HEK293 (cell line): ENCODE data around the gene CCNA2.

Source experiments
- CTCF ChIA-PET: fragments of 350-600 bp; formaldehyde crosslinking; extraction: SDS; loops from one replicate; lab custom pipeline; 2021; ENCODE audit warnings: antibody characterized with exemption; lab: Yijun Ruan, JAX
- POLR2A ChIA-PET: fragments of 300-600 bp; formaldehyde crosslinking; extraction: SDS; loops from one replicate; lab custom pipeline; 2020; ENCODE audit warnings: antibody characterized with exemption, inconsistent platforms; lab: Yijun Ruan, JAX
- H3K27ac ChIP-seq: fragments of 200-500 bp; sonication (Bioruptor generic); 2 replicates; pipeline ENCODE4 v1.5.1; 2014; ENCODE audit warnings: low read depth, low read length, control low read depth, inconsistent platforms; ENCODE audit errors: extremely low read depth
- H3K36me3 ChIP-seq, 2 experiments: fragments of 200-500 bp in 1 of 2; sonication (Bioruptor generic) in 1 of 2; 1 replicate in 1 of 2; 2 replicates in 1 of 2; pipeline ENCODE4 v1.5.1; 2014 to 2017; ENCODE audit warnings: inconsistent platforms in 2 of 2, low read length in 2 of 2; ENCODE audit not compliant: control insufficient read depth in 2 of 2, insufficient read depth in 1 of 2
- H3K4me1 ChIP-seq: fragments of 200-500 bp; sonication (Bioruptor generic); 2 replicates; pipeline ENCODE4 v1.5.1; 2014; ENCODE audit warnings: mild to moderate bottlenecking, low read length, inconsistent platforms; ENCODE audit not compliant: control insufficient read depth, insufficient read depth
- H3K4me3 ChIP-seq: 2 replicates; pipeline ENCODE4 v1.5.1; 2011; ENCODE audit warnings: low read depth, mild to moderate bottlenecking, control low read depth, low read length, moderate library complexity
- H3K9me3 ChIP-seq: fragments of 200-500 bp; sonication (Bioruptor generic); 2 replicates; pipeline ENCODE4 v1.5.1; 2014; ENCODE audit warnings: low read depth, low read length, inconsistent platforms; ENCODE audit not compliant: control insufficient read depth, insufficient read depth
- HOXA7 ChIP-seq: sonication (generic); formaldehyde crosslinking; IDR thresholded peaks from 2 replicates; pipeline ENCODE4 v1.8.1; 2022; ENCODE audit warnings: missing genetic modification reagents, borderline replicate concordance
- HOXD13 ChIP-seq: sonication (generic); formaldehyde crosslinking; IDR thresholded peaks from 2 replicates; pipeline ENCODE4 v1.8.0; 2022; ENCODE audit warnings: missing genetic modification reagents, borderline replicate concordance
- SCRT1 ChIP-seq: fragments of 450-650 bp; formaldehyde crosslinking; IDR thresholded peaks from 2 replicates; pipeline ENCODE4 v1.5.1; 2016; ENCODE audit warnings: missing biosample characterization, missing genetic modification characterization, borderline replicate concordance
- SP2 ChIP-seq: fragments of 450-650 bp; formaldehyde crosslinking; IDR thresholded peaks from 2 replicates; pipeline ENCODE4 v1.5.1; 2016; ENCODE audit warnings: missing biosample characterization, missing genetic modification characterization
- SP3 ChIP-seq: fragments of 450-650 bp; formaldehyde crosslinking; IDR thresholded peaks from 2 replicates; pipeline ENCODE4 v1.5.1; 2016; ENCODE audit warnings: missing biosample characterization, missing genetic modification characterization
- TRIM28 ChIP-seq: IDR thresholded peaks from 2 replicates; pipeline ENCODE4 v1.6.1; 2011; ENCODE audit warnings: low read length, control low read depth, borderline replicate concordance
- ZEB2 ChIP-seq: fragments of 450-650 bp; formaldehyde crosslinking; IDR thresholded peaks from 2 replicates; pipeline ENCODE4 v1.5.1; 2016; ENCODE audit warnings: missing biosample characterization, missing genetic modification characterization
- ZNF133 ChIP-seq: fragments of 450-650 bp; formaldehyde crosslinking; IDR thresholded peaks from 2 replicates; pipeline ENCODE4 v1.5.1; 2016; ENCODE audit warnings: missing biosample characterization, missing genetic modification characterization
- ZNF202 ChIP-seq: fragments of 450-650 bp; formaldehyde crosslinking; IDR thresholded peaks from 2 replicates; pipeline ENCODE4 v1.5.1; 2016; ENCODE audit warnings: missing biosample characterization, missing genetic modification characterization, borderline replicate concordance
- ZNF239 ChIP-seq: fragments of 450-650 bp; formaldehyde crosslinking; IDR thresholded peaks from 2 replicates; pipeline ENCODE4 v1.5.1; 2016; ENCODE audit warnings: missing biosample characterization, missing genetic modification characterization
- ZNF335 ChIP-seq: fragments of 450-650 bp; formaldehyde crosslinking; conservative IDR thresholded peaks from 2 replicates; pipeline ENCODE4 v1.5.1; 2016; ENCODE audit warnings: missing biosample characterization, missing genetic modification characterization
- ZNF433 ChIP-seq: fragments of 450-650 bp; formaldehyde crosslinking; IDR thresholded peaks from 2 replicates; pipeline ENCODE4 v1.5.1; 2016; ENCODE audit warnings: missing biosample characterization, missing genetic modification characterization, low read depth
- ZNF501 ChIP-seq: fragments of 450-650 bp; formaldehyde crosslinking; IDR thresholded peaks from 2 replicates; pipeline ENCODE4 v1.5.1; 2016; ENCODE audit warnings: missing biosample characterization, missing genetic modification characterization
- ZNF530 ChIP-seq: fragments of 450-650 bp; formaldehyde crosslinking; IDR thresholded peaks from 2 replicates; pipeline ENCODE4 v1.5.1; 2016; ENCODE audit warnings: low read depth, missing biosample characterization, missing genetic modification characterization
- ZNF555 ChIP-seq: fragments of 450-650 bp; formaldehyde crosslinking; conservative IDR thresholded peaks from 2 replicates; pipeline ENCODE4 v1.5.1; 2017; ENCODE audit warnings: missing biosample characterization, mild to moderate bottlenecking, missing genetic modification characterization, inconsistent platforms
- ZNF596 ChIP-seq: fragments of 450-650 bp; IDR thresholded peaks from 2 replicates; pipeline ENCODE4 v1.5.0; 2018; ENCODE audit warnings: missing biosample characterization, mild to moderate bottlenecking, missing genetic modification characterization, moderate library complexity
- ZNF837 ChIP-seq: fragments of 450-650 bp; formaldehyde crosslinking; IDR thresholded peaks from 2 replicates; pipeline ENCODE4 v1.5.1; 2016; ENCODE audit warnings: missing biosample characterization, missing genetic modification characterization
- ZSCAN23 ChIP-seq: fragments of 450-650 bp; formaldehyde crosslinking; IDR thresholded peaks from 2 replicates; pipeline ENCODE4 v1.5.1; 2016; ENCODE audit warnings: missing biosample characterization, missing genetic modification characterization
- TF ChIP-seq, protein P1 (sequence below): fragments of 450-650 bp; formaldehyde crosslinking; IDR thresholded peaks from 2 replicates; pipeline ENCODE4 v1.5.1; 2016; ENCODE audit warnings: missing biosample characterization, missing genetic modification characterization
- TF ChIP-seq, protein P2 (sequence below): fragments of 450-650 bp; formaldehyde crosslinking; IDR thresholded peaks from 2 replicates; pipeline ENCODE4 v1.5.1; 2016; ENCODE audit warnings: missing biosample characterization, missing genetic modification characterization
- TF ChIP-seq, protein P3 (sequence below): fragments of 450-650 bp; formaldehyde crosslinking; IDR thresholded peaks from 2 replicates; pipeline ENCODE4 v1.5.1; 2017; ENCODE audit warnings: missing biosample characterization, missing genetic modification characterization
- TF ChIP-seq, protein P4 (sequence below): fragments of 450-650 bp; formaldehyde crosslinking; IDR thresholded peaks from 2 replicates; pipeline ENCODE4 v1.5.1; 2016; ENCODE audit warnings: missing biosample characterization, missing genetic modification characterization
- TF ChIP-seq, protein P5 (sequence below): fragments of 450-650 bp; formaldehyde crosslinking; optimal IDR thresholded peaks from 2 replicates; pipeline ENCODE3; 2016; ENCODE audit warnings: missing biosample characterization, mild to moderate bottlenecking, missing genetic modification characterization
- TF ChIP-seq, protein P6 (sequence below): fragments of 450-650 bp; formaldehyde crosslinking; IDR thresholded peaks from 2 replicates; pipeline ENCODE4 v1.5.1; 2016; ENCODE audit warnings: missing biosample characterization, missing genetic modification characterization
- TF ChIP-seq, protein P7 (sequence below): fragments of 450-650 bp; formaldehyde crosslinking; IDR thresholded peaks from 2 replicates; pipeline ENCODE4 v1.5.1; 2016; ENCODE audit warnings: missing biosample characterization, missing genetic modification characterization, low read depth

CCNA2 gene

DNA sequence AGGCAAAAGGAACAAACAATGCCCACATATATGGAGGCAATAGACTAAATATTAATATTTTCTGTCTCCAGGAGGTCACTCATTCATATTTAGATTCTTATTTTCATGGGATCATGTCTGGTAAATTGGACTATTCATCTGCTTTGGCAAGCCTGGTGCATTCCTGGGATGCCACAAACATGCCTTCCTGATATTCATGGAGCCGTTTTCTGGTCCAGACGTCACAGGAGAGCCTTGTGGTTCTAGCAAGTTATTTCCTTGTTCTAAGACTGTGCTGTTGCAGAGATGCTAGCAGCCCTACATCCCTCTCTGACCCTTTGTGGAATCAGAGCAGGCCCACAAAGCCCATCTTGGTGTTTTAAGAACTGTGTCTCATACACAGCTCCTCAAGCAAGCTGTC, 38.7 kb downstream of the CCNA2 start (continued):
- TF ChIP-seq, protein P1, sequence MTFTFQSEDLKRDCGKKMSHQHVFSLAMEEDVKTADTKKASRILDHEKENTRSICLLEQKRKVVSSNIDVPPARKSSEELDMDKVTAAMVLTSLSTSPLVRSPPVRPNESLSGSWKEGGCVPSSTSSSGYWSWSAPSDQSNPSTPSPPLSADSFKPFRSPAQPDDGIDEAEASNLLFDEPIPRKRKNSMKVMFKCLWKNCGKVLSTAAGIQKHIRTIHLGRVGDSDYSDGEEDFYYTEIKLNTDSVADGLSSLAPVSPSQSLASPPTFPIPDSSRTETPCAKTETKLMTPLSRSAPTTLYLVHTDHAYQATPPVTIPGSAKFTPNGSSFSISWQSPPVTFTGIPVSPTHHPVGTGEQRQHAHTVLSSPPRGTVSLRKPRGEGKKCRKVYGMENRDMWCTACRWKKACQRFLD, result no peak
- TF ChIP-seq ZNF433 (tag by site-specific recombination) (no peak), ZNF530 (tag by site-specific recombination) (no peak), ZNF501 (tag by site-specific recombination) (no peak)
- TF ChIP-seq, protein P2, sequence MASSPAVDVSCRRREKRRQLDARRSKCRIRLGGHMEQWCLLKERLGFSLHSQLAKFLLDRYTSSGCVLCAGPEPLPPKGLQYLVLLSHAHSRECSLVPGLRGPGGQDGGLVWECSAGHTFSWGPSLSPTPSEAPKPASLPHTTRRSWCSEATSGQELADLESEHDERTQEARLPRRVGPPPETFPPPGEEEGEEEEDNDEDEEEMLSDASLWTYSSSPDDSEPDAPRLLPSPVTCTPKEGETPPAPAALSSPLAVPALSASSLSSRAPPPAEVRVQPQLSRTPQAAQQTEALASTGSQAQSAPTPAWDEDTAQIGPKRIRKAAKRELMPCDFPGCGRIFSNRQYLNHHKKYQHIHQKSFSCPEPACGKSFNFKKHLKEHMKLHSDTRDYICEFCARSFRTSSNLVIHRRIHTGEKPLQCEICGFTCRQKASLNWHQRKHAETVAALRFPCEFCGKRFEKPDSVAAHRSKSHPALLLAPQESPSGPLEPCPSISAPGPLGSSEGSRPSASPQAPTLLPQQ, result no peak
- TF ChIP-seq, protein P3, sequence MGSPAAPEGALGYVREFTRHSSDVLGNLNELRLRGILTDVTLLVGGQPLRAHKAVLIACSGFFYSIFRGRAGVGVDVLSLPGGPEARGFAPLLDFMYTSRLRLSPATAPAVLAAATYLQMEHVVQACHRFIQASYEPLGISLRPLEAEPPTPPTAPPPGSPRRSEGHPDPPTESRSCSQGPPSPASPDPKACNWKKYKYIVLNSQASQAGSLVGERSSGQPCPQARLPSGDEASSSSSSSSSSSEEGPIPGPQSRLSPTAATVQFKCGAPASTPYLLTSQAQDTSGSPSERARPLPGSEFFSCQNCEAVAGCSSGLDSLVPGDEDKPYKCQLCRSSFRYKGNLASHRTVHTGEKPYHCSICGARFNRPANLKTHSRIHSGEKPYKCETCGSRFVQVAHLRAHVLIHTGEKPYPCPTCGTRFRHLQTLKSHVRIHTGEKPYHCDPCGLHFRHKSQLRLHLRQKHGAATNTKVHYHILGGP (tag by site-specific recombination), result no peak

DNA sequence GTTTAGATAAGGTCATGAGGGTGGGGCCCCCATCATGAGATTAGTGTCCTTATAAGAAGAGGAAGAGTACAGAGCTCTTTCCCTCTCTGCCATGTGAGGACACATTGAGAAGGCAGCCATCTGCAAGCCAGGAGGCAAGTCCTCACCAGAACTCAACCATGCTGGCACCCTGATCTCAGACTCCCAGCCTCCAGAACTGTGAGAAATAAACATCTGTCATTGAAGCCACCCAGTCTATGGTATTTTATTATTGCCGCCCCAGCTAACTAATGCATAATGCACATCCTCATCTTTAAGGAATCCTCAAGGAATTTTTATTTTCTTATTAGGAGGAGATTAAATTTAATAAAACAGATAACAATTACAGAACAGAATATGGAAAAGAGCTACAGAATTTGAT, 39.3 kb downstream of the CCNA2 start:
- H3K27ac ChIP-seq, result no peak overlapping the region
- POLR2A ChIA-PET, result no interaction called here
- no peak overlapping the region for H3K4me3 ChIP-seq
- TF ChIP-seq HOXA7 (CRISPR knock-in tag) (no peak), ZNF133 (tag by site-specific recombination) (no peak), SP3 (tag by site-specific recombination) (no peak), ZNF596 (tag by site-specific recombination) (no peak), ZNF555 (no peak), ZNF202 (tag by site-specific recombination) (no peak), HOXD13 (CRISPR knock-in tag) (no peak), ZNF239 (tag by site-specific recombination) (no peak), ZNF837 (tag by site-specific recombination) (no peak), ZNF335 (tag by site-specific recombination) (no peak), ZSCAN23 (tag by site-specific recombination) (no peak), SP2 (no peak), ZEB2 (no peak), SCRT1 (tag by site-specific recombination) (no peak), TRIM28 (no peak)
- TF ChIP-seq, protein P4, sequence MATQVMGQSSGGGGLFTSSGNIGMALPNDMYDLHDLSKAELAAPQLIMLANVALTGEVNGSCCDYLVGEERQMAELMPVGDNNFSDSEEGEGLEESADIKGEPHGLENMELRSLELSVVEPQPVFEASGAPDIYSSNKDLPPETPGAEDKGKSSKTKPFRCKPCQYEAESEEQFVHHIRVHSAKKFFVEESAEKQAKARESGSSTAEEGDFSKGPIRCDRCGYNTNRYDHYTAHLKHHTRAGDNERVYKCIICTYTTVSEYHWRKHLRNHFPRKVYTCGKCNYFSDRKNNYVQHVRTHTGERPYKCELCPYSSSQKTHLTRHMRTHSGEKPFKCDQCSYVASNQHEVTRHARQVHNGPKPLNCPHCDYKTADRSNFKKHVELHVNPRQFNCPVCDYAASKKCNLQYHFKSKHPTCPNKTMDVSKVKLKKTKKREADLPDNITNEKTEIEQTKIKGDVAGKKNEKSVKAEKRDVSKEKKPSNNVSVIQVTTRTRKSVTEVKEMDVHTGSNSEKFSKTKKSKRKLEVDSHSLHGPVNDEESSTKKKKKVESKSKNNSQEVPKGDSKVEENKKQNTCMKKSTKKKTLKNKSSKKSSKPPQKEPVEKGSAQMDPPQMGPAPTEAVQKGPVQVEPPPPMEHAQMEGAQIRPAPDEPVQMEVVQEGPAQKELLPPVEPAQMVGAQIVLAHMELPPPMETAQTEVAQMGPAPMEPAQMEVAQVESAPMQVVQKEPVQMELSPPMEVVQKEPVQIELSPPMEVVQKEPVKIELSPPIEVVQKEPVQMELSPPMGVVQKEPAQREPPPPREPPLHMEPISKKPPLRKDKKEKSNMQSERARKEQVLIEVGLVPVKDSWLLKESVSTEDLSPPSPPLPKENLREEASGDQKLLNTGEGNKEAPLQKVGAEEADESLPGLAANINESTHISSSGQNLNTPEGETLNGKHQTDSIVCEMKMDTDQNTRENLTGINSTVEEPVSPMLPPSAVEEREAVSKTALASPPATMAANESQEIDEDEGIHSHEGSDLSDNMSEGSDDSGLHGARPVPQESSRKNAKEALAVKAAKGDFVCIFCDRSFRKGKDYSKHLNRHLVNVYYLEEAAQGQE (tag by site-specific recombination), result no peak
- TF ChIP-seq, protein P5, sequence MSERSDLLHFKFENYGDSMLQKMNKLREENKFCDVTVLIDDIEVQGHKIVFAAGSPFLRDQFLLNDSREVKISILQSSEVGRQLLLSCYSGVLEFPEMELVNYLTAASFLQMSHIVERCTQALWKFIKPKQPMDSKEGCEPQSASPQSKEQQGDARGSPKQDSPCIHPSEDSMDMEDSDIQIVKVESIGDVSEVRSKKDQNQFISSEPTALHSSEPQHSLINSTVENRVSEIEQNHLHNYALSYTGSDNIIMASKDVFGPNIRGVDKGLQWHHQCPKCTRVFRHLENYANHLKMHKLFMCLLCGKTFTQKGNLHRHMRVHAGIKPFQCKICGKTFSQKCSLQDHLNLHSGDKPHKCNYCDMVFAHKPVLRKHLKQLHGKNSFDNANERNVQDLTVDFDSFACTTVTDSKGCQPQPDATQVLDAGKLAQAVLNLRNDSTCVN (tag by site-specific recombination), result no peak
- TF ChIP-seq, protein P6, sequence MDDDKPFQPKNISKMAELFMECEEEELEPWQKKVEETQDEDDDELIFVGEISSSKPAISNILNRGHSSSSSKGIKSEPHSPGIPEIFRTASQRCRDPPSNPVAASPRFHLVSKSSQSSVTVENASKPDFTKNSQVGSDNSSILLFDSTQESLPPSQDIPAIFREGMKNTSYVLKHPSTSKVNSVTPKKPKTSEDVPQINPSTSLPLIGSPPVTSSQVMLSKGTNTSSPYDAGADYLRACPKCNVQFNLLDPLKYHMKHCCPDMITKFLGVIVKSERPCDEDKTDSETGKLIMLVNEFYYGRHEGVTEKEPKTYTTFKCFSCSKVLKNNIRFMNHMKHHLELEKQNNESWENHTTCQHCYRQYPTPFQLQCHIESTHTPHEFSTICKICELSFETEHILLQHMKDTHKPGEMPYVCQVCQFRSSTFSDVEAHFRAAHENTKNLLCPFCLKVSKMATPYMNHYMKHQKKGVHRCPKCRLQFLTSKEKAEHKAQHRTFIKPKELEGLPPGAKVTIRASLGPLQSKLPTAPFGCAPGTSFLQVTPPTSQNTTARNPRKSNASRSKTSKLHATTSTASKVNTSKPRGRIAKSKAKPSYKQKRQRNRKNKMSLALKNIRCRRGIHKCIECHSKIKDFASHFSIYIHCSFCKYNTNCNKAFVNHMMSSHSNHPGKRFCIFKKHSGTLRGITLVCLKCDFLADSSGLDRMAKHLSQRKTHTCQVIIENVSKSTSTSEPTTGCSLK (tag by site-specific recombination), result no peak
- TF ChIP-seq, protein P7, sequence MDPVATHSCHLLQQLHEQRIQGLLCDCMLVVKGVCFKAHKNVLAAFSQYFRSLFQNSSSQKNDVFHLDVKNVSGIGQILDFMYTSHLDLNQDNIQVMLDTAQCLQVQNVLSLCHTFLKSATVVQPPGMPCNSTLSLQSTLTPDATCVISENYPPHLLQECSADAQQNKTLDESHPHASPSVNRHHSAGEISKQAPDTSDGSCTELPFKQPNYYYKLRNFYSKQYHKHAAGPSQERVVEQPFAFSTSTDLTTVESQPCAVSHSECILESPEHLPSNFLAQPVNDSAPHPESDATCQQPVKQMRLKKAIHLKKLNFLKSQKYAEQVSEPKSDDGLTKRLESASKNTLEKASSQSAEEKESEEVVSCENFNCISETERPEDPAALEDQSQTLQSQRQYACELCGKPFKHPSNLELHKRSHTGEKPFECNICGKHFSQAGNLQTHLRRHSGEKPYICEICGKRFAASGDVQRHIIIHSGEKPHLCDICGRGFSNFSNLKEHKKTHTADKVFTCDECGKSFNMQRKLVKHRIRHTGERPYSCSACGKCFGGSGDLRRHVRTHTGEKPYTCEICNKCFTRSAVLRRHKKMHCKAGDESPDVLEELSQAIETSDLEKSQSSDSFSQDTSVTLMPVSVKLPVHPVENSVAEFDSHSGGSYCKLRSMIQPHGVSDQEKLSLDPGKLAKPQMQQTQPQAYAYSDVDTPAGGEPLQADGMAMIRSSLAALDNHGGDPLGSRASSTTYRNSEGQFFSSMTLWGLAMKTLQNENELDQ (tag by site-specific recombination), result no peak
- TF ChIP-seq, all 188 proteins: peak for 0
- no peaks in the 10 kb centered on the region for H3K36me3 ChIP-seq
- H3K9me3 ChIP-seq, result no peaks in the 10 kb centered on the region
- CTCF ChIA-PET, result no interaction called here
- H3K4me1 ChIP-seq, result no peaks in the 10 kb centered on the region
